Ovary (tissue), 9 donors: ENCODE measurements around the gene RECQL5. TPM values are rescaled to one million over a fixed set of nuclear protein-coding genes. Genes with fewer than 3 reads are reported as not detected.

Experiments used
- DNase-seq, 5 donors: peaks; one replicate each; pipeline ENCODE4 v3.0.0-alpha.2; 2019 to 2020
- H3K27ac ChIP-seq, 2 donors: fragments of 200-600 bp; one replicate each; pipeline versions ENCODE4 v1.5.1 to v1.8.0; 2019 to 2022
- H3K27me3 ChIP-seq: fragments of 200-600 bp; one replicate; pipeline ENCODE4 v1.8.0; 2022
- H3K36me3 ChIP-seq: fragments of 200-600 bp; sonication (generic); one replicate; pipeline ENCODE4 v1.5.1; 2019
- H3K4me1 ChIP-seq: one replicate; pipeline ENCODE4 v1.8.1; 2013; ENCODE audit warnings: mild to moderate bottlenecking, moderate library complexity; ENCODE audit not compliant: insufficient read depth
- H3K4me3 ChIP-seq: fragments of 200-600 bp; sonication (generic); one replicate; pipeline ENCODE4 v1.5.1; 2017
- H3K9me3 ChIP-seq, 2 donors: fragments of 200-600 bp in 1 of 2; sonication (generic) in 1 of 2; one replicate each; pipeline versions ENCODE4 v1.5.1 to v1.8.1; 2013 to 2019; ENCODE audit warnings: mild to moderate bottlenecking in 1 of 2, moderate library complexity in 1 of 2
- CTCF ChIP-seq, 3 donors: fragments of 450-650 bp in 2 of 3; fragments of 200-600 bp in 1 of 3; IDR thresholded peaks; one replicate each; pipeline versions ENCODE4 v1.5.1 to v1.8.0; 2016 to 2022; ENCODE audit warnings: antibody characterized with exemption in 3 of 3, mild to moderate bottlenecking in 1 of 3
- EP300 ChIP-seq: sonication (generic); formaldehyde crosslinking; IDR thresholded peaks from one replicate; pipeline ENCODE4 v1.6.1; 2017; ENCODE audit warnings: antibody characterized with exemption
- POLR2A ChIP-seq: fragments of 450-650 bp; IDR thresholded peaks from one replicate; pipeline ENCODE4 v1.6.1; 2017; ENCODE audit warnings: antibody characterized with exemption, mild to moderate bottlenecking, moderate library complexity
- WGBS, 3 donors: extraction: QIAGEN DNeasy Blood & Tissue Kit in 1 of 3; methylation state at CpG; one replicate each; pipeline versions ENCODE4 v1.1.5 to v1.1.7; 2013 to 2017; 5-methylcytosine and 5-hydroxymethylcytosine counted together
- intact Hi-C, 4 donors: fragments of 100-400 bp; cut with DNase I; formaldehyde crosslinking; loops; one replicate each; pipeline versions ENCODE4 v1.11.0 to v1.15.1; 2022 to 2023
- polyA plus RNA-seq, 2 donors: library from polyadenylated mRNA; stranded (reverse); fragments of 200-250 nt in 1 of 2; fragments of 350-450 nt in 1 of 2; fragmentation: Illumina TruSeq in 1 of 2; extraction: RNeasy Lipid Tissue Mini Kit (QIAGEN cat#74804) in 1 of 2; gene quantifications; one replicate each; pipeline ENCODE4 v1.2.3, GENCODE V29; 2013 to 2014
- total RNA-seq, 7 donors: library from RNA; depleted of rRNA in 2 of 7; stranded (reverse); fragments of >200 nt in 2 of 7; fragmentation: NEBNext Ultra II Directional in 3 of 7; extraction: Animal tissue kit (Norgen Biotek cat#: 25700) in 3 of 7; gene quantifications; one replicate each; pipeline versions ENCODE4 v1.1.0 to v1.2.4, GENCODE V29; 2016 to 2023
- donor health status: DM: no; HTN: no; CAD: no; lungs with moderate emphysema.
- donor health status: DM: no; HTN: no; CAD: no.
- donor health status: Bipolar disorder and iron deficiency.
- donor health status: DM: yes; HTN: yes; CAD: no.
- donor health status: DM: no; HTN: no; CAD: no.
- donor health status: DM: yes; HTN: yes; CAD: no.

RECQL5 gene
- total and polyA plus RNA-seq, 9 donors = 13.8 to 32.8 (median 23.9) TPM

GRCh38 chr17:75634754-75635609 lies 32.0 kb downstream of the RECQL5 start:
- Histone ChIP-seq H3K36me3 (no peaks in the 10 kb centered on the region), H3K9me3 (no peaks in the 10 kb centered on the region), H3K27ac (peak overlapping the region in 1 of 2 donors; percentile 80), H3K4me3 (no peak overlapping the region), H3K4me1 (peaks cover 8% of the 10 kb centered on the region), H3K27me3 (no peaks in the 10 kb centered on the region)
- intact Hi-C loops = loop anchor here in 2 of 4 donors (5.0 kb wide), 1 partner anchor 112 kb away; no protein-coding TSS in a partner anchor
- WGBS, 3 donors = 81 to 87% (median 84%) methylated on average over 20 of the region's 20 CpGs
- DNase-seq = peak in 3 of 5 donors; percentile 20 to 38 (median 26)
- no peak for TF ChIP-seq POLR2A
- no peak for TF ChIP-seq CTCF (IDR thresholded peaks at IDR 0.05)
- no peak for TF ChIP-seq EP300

GRCh38 chr17:75634376-75634740 lies 32.6 kb downstream of the RECQL5 start:
- no peaks in the 10 kb centered on the region for H3K36me3 ChIP-seq
- H3K4me1 ChIP-seq = peaks cover 8% of the 10 kb centered on the region
- TF ChIP-seq CTCF (IDR thresholded peaks at IDR 0.05) (no peak), POLR2A (no peak), EP300 (no peak)
- H3K27me3 ChIP-seq = no peaks in the 10 kb centered on the region
- peak in 2 of 5 donors; percentile 24 to 35 for DNase-seq
- H3K4me3 ChIP-seq = no peak overlapping the region
- H3K27ac ChIP-seq = peak overlapping the region in 1 of 2 donors; percentile 80
- intact Hi-C loops = loop anchor here in 2 of 4 donors (5.0 kb wide), 1 partner anchor 113 kb away; no protein-coding TSS in a partner anchor
- no peaks in the 10 kb centered on the region for H3K9me3 ChIP-seq
- WGBS, 3 donors = 63 to 71% (median 64%) methylated on average over 9 of the region's 9 CpGs

GRCh38 chr17:75633486-75634375 lies 33.2 kb downstream of the RECQL5 start:
- Histone ChIP-seq H3K27ac (peak overlapping the region; percentile 49 to 80), H3K4me1 (peaks cover 8% of the 10 kb centered on the region), H3K4me3 (peak overlapping the region; percentile 1), H3K36me3 (no peaks in the 10 kb centered on the region), H3K9me3 (no peaks in the 10 kb centered on the region), H3K27me3 (no peaks in the 10 kb centered on the region)
- 5 to 6% (median 5%) methylated on average over 27 of the region's 27 CpGs for WGBS, 3 donors
- peak; percentile 40 to 54 (median 41) for TF ChIP-seq CTCF (IDR thresholded peaks at IDR 0.05)
- no peak for TF ChIP-seq POLR2A
- peak; percentile 88 to 94 (median 89) for DNase-seq
- intact Hi-C loops = loop anchor here in 3 of 4 donors (2.0 to 5.0 kb wide), 2 partner anchors 43 to 114 kb away; no protein-coding TSS in a partner anchor

GRCh38 chr17:75632863-75633485 lies 34.0 kb downstream of the RECQL5 start, which contains the start of gene SMIM5:
Gene SMIM5, plus strand, starts transcription at chr17:75633434. Its CDS starts 6,768 bp downstream, at chr17:75640202.
- H3K9me3 ChIP-seq = no peaks in the 10 kb centered on the region
- WGBS, 3 donors = 5 to 9% (median 6%) methylated on average over 19 of the region's 19 CpGs
- TF ChIP-seq CTCF (IDR thresholded peaks at IDR 0.05) (peak; percentile 84 to 98 (median 85)), EP300 (no peak), POLR2A (no peak)
- peaks cover 12% of the 10 kb centered on the region for H3K4me1 ChIP-seq
- H3K4me3 ChIP-seq = peak within 1 kb of the TSS; percentile 1
- H3K27me3 ChIP-seq = no peaks in the 10 kb centered on the region
- intact Hi-C loops = loop anchor here in 3 of 4 donors (2.0 to 5.0 kb wide), 2 partner anchors 42 to 114 kb away; no protein-coding TSS in a partner anchor
- no peaks in the 10 kb centered on the region for H3K36me3 ChIP-seq
- peak; percentile 90 to 92 (median 91) for DNase-seq
- H3K27ac ChIP-seq = peak within 1 kb of the TSS; percentile 49 to 80
